ENCODE results near the gene ZNF85. TPM values are rescaled to one million over a fixed set of nuclear protein-coding genes. Genes with fewer than 3 reads are reported as not detected.
A peak's percentile ranks its signal among the peaks of the same experiment; 100 is the strongest.
"Not testable (repeated sequence)": the region's sequence is repeated elsewhere in the genome, so short reads cannot be mapped to it uniquely, and the experiment has no call there.

The ZNF85 gene
- 10 to 100 TPM; 15.4 to 18.5 TPM for total RNA-seq

DNA sequence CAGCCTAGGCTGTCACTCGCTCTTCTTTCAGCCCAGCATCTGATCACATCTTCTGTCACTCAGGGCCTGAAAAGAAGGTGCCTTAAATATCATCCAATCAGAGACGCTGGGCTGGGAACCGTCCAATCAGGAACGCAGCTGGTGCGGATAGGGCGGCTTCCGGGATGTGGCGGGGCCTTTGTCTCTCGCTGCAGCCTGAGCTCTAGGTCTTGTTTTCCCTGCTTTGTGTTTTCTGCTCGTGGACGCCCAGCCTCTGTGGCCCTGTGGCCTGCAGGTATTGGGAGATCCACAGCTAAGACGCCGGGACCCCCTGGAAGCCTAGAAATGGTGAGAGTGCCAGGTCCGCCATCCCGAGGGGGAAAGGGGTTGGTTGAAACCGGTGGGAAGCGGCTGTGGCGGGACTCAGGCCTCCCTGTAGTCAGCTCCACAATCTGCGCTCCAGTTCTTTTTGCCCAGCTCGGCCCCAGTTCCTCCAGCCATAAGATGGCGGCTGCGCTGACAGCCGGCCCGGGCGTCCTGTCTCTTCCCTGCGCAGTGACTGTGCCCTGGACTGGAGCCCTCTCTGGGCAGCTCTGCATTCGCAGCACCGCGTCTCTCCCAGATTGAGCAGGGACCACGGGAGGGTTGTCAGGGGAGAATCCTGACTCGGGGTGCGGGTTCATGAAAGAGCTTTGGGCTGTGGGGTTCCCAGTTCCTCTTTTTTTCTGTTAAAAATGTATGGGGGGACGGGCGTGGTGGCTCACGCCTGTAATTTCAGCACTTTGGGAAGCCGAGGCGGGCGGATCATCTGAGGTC is at the start of gene ZNF85:
Gene ZNF85, plus strand, starts transcription at position 175 of the 795 bp plus-strand sequence. Its CDS starts 150 bp downstream, at position 325.
- ChIA-PET CTCF (interaction anchor here (0.6 to 1.2 kb wide), 6 partner anchors 37 to 926 kb away, joined by 3 to 4 read pairs (median 3); partner anchors contain the start of gene ZNF430), POLR2A (interaction anchor here (0.8 to 2.1 kb wide), 11 partner anchors 76 to 686 kb away, joined by 3 to 12 read pairs (median 4); partner anchors contain the start of genes ZNF430, ZNF626, ZNF66 and ZNF708)
- H3K9me3 Mint-ChIP-seq = no peaks in the 10 kb centered on the region
- no peaks in the 10 kb centered on the region for H3K27me3 Mint-ChIP-seq
- intact Hi-C loops (cut with micrococcal nuclease) = loop anchor here (1.0 to 10.0 kb wide), 7 partner anchors 76 to 498 kb away; partner anchors contain the start of genes ZNF431, ZNF66, ZNF714 and ZNF737
- peak within 1 kb of the TSS; percentile 98 for H3K4me3 Mint-ChIP-seq
- peaks cover 23% of the 10 kb centered on the region for H3K4me1 Mint-ChIP-seq (ENCODE audit: low read depth)
- H3K36me3 Mint-ChIP-seq = peaks cover 9% of the 10 kb centered on the region
- DNase-seq = peak; percentile 95
- H3K27ac Mint-ChIP-seq = peak within 1 kb of the TSS; percentile 94

DNA sequence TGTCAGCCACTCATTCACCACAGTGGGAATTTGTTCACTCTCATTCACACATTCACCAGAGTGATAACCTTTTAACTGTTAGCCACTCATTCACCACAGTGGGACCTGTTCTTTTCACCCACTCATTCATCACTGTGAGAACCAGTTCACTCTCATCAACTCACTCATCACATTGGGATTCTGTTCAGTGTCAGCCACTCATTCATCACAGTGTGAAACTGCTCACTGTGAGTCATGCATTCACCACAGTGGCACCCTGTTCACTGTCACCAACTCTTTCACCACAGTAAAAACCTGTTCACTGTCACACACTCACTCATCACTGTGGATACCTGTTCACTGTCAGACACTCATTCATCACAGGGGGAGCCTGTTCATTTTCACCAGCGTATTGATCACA is 43.5 kb upstream of the ZNF85 start:
- intact Hi-C loops (cut with micrococcal nuclease) = no loop called here
- Mint-ChIP-seq H3K27ac (no peak overlapping the region), H3K27me3 (peaks cover 29% of the 10 kb centered on the region), H3K36me3 (peaks cover 26% of the 10 kb centered on the region), H3K4me1 (ENCODE audit: low read depth) (no peaks in the 10 kb centered on the region), H3K4me3 (no peak overlapping the region), H3K9me3 (peaks cover 98% of the 10 kb centered on the region)
- no peak for DNase-seq
- CTCF ChIA-PET = no interaction called here
- POLR2A ChIA-PET = no interaction called here

DNA sequence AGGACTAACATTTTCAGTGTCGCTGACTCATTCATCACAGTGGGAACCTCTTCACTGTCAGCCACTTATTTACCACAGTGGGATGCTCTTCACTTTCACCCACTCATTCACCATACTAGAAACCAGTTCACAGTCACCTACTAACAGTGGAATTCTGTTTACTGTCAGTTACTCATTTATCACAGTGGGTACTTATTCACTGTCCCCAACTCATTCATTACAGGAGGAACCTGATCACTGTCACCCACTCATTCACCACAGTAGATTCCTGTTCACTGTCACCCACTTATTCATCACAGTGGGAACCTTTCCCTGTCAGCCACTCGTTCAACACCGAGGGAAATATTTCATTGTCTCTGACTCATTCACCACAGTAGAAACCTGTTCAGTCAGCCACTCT is 10.1 kb upstream of the ZNF85 start:
- Mint-ChIP-seq H3K4me3 (no peak overlapping the region), H3K27me3 (peaks cover 40% of the 10 kb centered on the region), H3K27ac (no peak overlapping the region), H3K36me3 (peaks cover 57% of the 10 kb centered on the region), H3K9me3 (peaks cover 80% of the 10 kb centered on the region), H3K4me1 (ENCODE audit: low read depth) (peaks cover 7% of the 10 kb centered on the region)
- intact Hi-C loops (cut with micrococcal nuclease) = no loop called here
- DNase-seq = no peak
- ChIA-PET POLR2A (no interaction called here), CTCF (no interaction called here)

DNA sequence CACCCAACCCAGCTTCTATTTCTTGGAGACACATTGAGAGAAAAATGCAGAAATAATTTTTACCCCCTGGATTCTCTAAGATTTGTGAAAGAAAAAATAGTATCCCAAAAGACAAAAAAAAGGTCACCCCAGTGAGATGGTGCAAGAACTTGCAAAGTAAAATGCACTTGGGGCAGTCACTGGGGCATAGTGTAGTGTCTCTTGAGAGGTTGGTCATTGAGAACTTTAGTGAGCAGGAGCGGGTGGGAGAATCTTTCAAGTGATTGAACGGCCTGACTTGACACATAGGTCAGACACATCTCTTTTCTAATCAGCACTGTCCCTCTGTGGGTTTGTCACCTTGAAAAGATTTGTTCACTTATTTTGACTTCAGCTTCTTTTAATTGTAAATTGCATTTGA is 2.4 kb downstream of the ZNF85 start:
- H3K36me3 Mint-ChIP-seq = peaks cover 15% of the 10 kb centered on the region
- H3K27ac Mint-ChIP-seq = no peak overlapping the region
- intact Hi-C loops (cut with micrococcal nuclease) = loop anchor here (10.0 kb wide), 1 partner anchor 501 kb away; no protein-coding TSS in a partner anchor
- CTCF ChIA-PET = no interaction called here
- POLR2A ChIA-PET = no interaction called here
- H3K9me3 Mint-ChIP-seq = no peaks in the 10 kb centered on the region
- no peak for DNase-seq
- peaks cover 23% of the 10 kb centered on the region for H3K4me1 Mint-ChIP-seq (ENCODE audit: low read depth)
- H3K4me3 Mint-ChIP-seq = no peak overlapping the region
- H3K27me3 Mint-ChIP-seq = no peaks in the 10 kb centered on the region

DNA sequence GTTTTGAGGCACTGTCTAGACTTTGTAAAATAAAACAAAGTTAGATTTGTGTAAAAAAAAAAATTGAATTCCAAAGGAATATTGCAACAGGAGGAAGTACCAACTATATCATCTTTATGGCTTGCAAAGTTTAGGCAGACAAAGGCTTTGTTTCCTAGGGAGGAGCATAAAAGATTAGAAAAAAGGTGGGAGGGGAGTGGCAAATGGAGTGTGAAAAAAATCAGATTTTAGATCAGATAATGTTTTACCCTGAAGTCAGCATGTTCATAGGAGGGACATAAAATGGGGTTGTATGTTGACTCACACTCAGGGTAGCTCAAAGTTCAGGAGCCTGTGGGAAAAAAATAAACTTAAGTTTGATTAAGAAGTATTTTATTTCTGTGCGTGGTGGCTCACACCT is 3.7 kb downstream of the ZNF85 start:
- POLR2A ChIA-PET = no interaction called here
- Mint-ChIP-seq H3K27ac (no peak overlapping the region), H3K4me1 (ENCODE audit: low read depth) (peaks cover 23% of the 10 kb centered on the region), H3K9me3 (no peaks in the 10 kb centered on the region), H3K27me3 (no peaks in the 10 kb centered on the region), H3K36me3 (peaks cover 18% of the 10 kb centered on the region), H3K4me3 (no peak overlapping the region)
- intact Hi-C loops (cut with micrococcal nuclease) = loop anchor here (10.0 kb wide), 1 partner anchor 502 kb away; no protein-coding TSS in a partner anchor
- DNase-seq = no peak
- CTCF ChIA-PET = no interaction called here

DNA sequence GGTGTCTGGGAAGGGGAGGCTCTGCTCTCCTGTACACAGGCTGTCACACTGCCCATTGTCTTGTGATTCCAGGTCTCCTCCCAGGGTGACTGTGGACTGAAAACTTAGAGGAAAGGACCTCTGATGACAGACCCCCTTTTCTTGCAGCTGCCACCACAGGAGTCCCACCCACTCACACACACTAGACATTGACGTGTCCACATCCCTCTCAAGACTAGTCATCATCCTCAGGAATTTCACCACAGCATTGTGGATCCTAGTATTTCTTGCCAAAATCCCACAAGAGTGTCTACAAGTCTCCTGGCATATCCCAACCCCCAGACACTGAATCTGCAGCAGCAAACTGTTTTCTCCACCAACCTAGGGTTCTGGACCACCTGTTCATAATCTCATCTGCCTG is 5.3 kb downstream of the ZNF85 start:
- intact Hi-C loops (cut with micrococcal nuclease) = loop anchor here (10.0 kb wide), 1 partner anchor 504 kb away; no protein-coding TSS in a partner anchor
- peaks cover 14% of the 10 kb centered on the region for H3K4me1 Mint-ChIP-seq (ENCODE audit: low read depth)
- DNase-seq = no peak
- peaks cover 18% of the 10 kb centered on the region for H3K36me3 Mint-ChIP-seq
- no peak overlapping the region for H3K4me3 Mint-ChIP-seq
- ChIA-PET CTCF (no interaction called here), POLR2A (no interaction called here)
- H3K27me3 Mint-ChIP-seq = no peaks in the 10 kb centered on the region
- H3K9me3 Mint-ChIP-seq = no peaks in the 10 kb centered on the region
- no peak overlapping the region for H3K27ac Mint-ChIP-seq

DNA sequence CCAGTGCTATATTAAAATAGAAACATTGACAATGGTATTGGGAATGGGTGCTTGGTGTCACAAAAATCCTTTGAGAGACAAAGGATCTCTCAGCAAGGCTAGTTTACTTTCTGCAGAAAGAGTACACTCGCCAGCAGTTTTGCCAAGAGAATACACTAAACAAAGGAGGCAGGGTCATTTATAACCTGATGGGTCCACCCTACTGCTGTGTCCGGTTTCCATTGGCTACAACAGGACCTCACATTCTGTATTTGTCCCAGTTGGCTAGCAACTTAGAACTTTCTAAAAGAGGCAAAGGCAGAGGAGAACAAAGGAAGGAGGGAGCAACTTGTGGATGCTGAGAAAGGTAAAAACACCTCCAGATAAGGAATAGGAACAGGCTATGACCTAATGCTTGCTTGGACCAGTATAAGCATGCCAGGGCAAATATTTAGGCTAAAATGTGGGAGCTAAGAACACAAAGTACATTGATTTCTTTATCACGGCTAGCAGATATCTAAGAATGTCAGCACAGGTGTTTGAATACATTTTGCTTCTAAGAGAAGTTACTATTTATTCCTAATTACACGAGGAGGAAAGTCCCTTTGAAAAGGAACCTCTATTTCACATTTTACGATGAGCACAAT is 13.4 kb downstream of the ZNF85 start:
- CTCF ChIA-PET; intact Hi-C loops (cut with micrococcal nuclease); H3K4me3 Mint-ChIP-seq; POLR2A ChIA-PET; DNase-seq; H3K27me3 Mint-ChIP-seq; H3K4me1 Mint-ChIP-seq (ENCODE audit: low read depth); H3K9me3 Mint-ChIP-seq; H3K27ac Mint-ChIP-seq: not testable (repeated sequence)
- H3K36me3 Mint-ChIP-seq = peaks cover 36% of the 10 kb centered on the region

DNA sequence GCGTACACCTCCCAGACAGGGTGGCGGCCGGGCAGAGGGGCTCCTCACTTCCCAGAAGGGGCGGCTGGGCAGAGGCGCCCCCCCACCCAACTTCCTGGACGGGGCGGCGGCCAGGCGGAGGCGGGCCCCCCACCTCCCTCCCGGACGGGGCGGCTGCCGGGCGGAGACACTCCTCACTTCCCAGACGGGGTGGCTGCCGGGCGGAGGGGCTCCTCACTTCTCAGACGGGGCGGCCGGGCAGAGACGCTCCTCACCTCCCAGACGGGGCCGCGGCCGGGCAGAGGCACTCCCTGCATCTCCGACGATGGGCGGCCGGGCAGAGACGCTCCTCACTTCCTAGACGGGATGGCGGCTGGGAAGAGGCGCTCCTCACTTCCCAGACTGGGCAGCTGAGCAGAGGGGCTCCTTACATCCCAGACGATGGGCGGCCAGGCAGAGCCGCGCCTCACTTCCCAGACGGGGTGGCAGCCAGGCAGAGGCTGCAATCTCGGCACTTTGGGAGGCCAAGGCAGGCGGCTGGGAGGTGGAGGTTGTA is 29.6 kb downstream of the ZNF85 start:
- H3K27me3 Mint-ChIP-seq; H3K27ac Mint-ChIP-seq; DNase-seq; H3K4me3 Mint-ChIP-seq; intact Hi-C loops (cut with micrococcal nuclease); H3K4me1 Mint-ChIP-seq (ENCODE audit: low read depth); CTCF ChIA-PET; POLR2A ChIA-PET: not testable (repeated sequence)
- peaks cover 40% of the 10 kb centered on the region for H3K9me3 Mint-ChIP-seq
- H3K36me3 Mint-ChIP-seq = peaks cover 27% of the 10 kb centered on the region

DNA sequence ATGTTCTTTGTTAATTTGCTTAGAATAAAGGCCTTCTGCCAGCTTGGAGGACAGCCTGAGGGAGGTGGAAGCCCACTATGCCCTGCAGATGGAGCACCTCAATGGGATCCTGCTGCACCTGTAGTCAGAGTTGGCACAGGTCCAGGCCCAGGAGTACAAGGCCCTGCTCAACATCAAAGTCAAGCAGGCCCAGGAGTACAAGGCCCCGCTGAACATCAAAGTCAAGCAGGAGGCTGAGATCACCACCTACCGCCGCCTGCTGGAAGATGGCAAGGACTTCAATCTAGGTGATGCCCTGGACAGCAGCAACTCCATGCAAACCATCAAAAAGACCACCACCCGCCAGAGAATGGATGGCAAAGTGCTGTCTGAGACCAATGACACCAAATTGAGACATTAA is 41.7 kb downstream of the ZNF85 start:
- no peak overlapping the region for H3K27ac Mint-ChIP-seq
- H3K4me1 Mint-ChIP-seq (ENCODE audit: low read depth) = no peaks in the 10 kb centered on the region
- no peaks in the 10 kb centered on the region for H3K9me3 Mint-ChIP-seq

DNA sequence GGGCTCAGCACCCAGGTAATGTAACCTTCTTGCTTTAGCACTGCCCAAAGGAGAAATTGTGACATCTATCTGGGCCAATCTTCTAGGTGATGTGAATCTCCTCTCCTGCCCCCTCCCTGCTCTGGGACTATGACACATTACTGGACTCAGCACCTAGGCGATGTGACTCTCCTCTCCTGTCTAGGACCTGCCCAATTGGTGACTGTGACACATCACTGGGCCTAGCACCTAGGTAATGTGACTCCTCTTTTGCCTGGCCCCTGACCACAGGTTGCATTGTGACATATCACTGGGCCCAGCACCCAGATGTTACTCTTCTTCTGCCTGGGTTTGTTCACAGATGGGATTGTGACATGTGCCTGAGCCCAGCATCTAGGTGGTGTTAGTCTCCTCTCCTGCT is 45.0 kb downstream of the ZNF85 start:
- Mint-ChIP-seq H3K4me1 (ENCODE audit: low read depth) (no peaks in the 10 kb centered on the region), H3K36me3 (no peaks in the 10 kb centered on the region), H3K27me3 (no peaks in the 10 kb centered on the region), H3K9me3 (no peaks in the 10 kb centered on the region), H3K27ac (no peak overlapping the region), H3K4me3 (no peak overlapping the region)
- intact Hi-C loops (cut with micrococcal nuclease) = no loop called here
- ChIA-PET CTCF (no interaction called here), POLR2A (no interaction called here)
- peak; percentile 15 for DNase-seq

More for the DNA sequence above, 41.7 kb downstream of the ZNF85 start:
- peaks cover 2% of the 10 kb centered on the region for H3K27me3 Mint-ChIP-seq
- CTCF ChIA-PET = no interaction called here
- peak; percentile 23 for DNase-seq
- H3K4me3 Mint-ChIP-seq = no peak overlapping the region
- H3K36me3 Mint-ChIP-seq = no peaks in the 10 kb centered on the region
- POLR2A ChIA-PET = no interaction called here
- intact Hi-C loops (cut with micrococcal nuclease) = no loop called here

DNA sequence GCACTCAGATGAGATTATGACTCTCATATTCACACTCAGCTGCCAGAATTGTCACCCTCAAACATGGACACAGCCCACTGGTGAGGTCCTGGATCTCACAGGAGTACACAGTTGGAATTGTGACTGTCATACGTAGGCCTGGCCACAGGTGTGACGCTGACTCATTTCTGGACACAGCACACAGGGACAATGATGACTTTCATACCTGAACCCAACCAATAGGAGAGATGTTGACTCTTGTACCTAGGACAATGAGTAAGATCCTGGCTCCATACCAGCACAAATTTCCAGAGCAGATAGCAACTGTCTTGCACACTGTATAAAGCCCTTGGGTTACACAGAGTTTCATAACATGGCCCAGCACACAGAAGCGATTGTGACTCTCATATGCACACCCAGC is 46.4 kb downstream of the ZNF85 start:
- intact Hi-C loops (cut with micrococcal nuclease) = no loop called here
- ChIA-PET CTCF (interaction anchor here (1.1 kb wide), 1 partner anchor 972 kb away, joined by 3 read pairs; no protein-coding TSS in a partner anchor), POLR2A (no interaction called here)
- Mint-ChIP-seq H3K4me3 (no peak overlapping the region), H3K9me3 (no peaks in the 10 kb centered on the region), H3K36me3 (no peaks in the 10 kb centered on the region), H3K4me1 (ENCODE audit: low read depth) (no peaks in the 10 kb centered on the region), H3K27me3 (no peaks in the 10 kb centered on the region), H3K27ac (no peak overlapping the region)
- no peak for DNase-seq

DNA sequence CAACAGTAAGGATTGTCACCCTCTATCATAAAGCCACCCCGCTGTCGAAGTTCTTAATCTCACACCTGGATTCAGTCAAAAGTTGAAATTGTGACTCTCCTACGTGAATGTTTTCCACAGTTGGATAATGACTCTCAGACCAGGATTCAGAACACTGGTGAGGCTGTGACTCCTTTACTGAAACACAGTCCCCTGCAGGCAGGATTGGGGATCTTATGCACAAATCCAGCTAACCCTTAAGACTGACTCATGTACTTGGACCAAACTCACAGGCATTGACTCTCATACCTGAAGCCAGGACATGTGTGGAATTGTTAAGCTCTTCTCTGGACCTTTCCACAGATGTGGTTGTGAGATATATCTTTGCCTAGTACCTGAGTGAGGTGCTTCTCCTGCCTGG is 46.8 kb downstream of the ZNF85 start:
- H3K9me3 Mint-ChIP-seq = no peaks in the 10 kb centered on the region
- H3K4me3 Mint-ChIP-seq = no peak overlapping the region
- ChIA-PET CTCF (interaction anchor here (1.1 kb wide), 1 partner anchor 972 kb away, joined by 3 read pairs; no protein-coding TSS in a partner anchor), POLR2A (no interaction called here)
- H3K27me3 Mint-ChIP-seq = no peaks in the 10 kb centered on the region
- no peak overlapping the region for H3K27ac Mint-ChIP-seq
- no peak for DNase-seq
- H3K4me1 Mint-ChIP-seq (ENCODE audit: low read depth) = no peaks in the 10 kb centered on the region
- H3K36me3 Mint-ChIP-seq = no peaks in the 10 kb centered on the region
- intact Hi-C loops (cut with micrococcal nuclease) = no loop called here

Data from activated CD4-positive, alpha-beta memory T cell treated with anti-CD3 and anti-CD28 coated beads for 36 hours (primary cell).